HG03571 (cell line): ENCODE data around the gene UGT1A3.

Experiments used
- ATAC-seq: cut with Tn5 transposase; IDR thresholded peaks from one replicate; pipeline ENCODE4 v1.9.1; 2021; ENCODE audit not compliant: unreplicated experiment

Gene UGT1A3

GRCh38 chr2:233814056-233814835 lies 85.4 kb downstream of the UGT1A3 start:
- no peak for ATAC-seq

GRCh38 chr2:233815861-233816260 lies 87.0 kb downstream of the UGT1A3 start:
- ATAC-seq = no peak

GRCh38 chr2:233816334-233816733 lies 87.5 kb downstream of the UGT1A3 start:
- no peak for ATAC-seq

- no peak for ATAC-seq
These were observed 87.9 kb downstream of the UGT1A3 start for GRCh38 chr2:233816771-233817170.

- ATAC-seq = no peak
These were observed 88.6 kb downstream of the UGT1A3 start for GRCh38 chr2:233817361-233817911.

GRCh38 chr2:233817995-233818638 lies 89.3 kb downstream of the UGT1A3 start:
- no peak for ATAC-seq

- ATAC-seq = no peak
These were observed 90.1 kb downstream of the UGT1A3 start for GRCh38 chr2:233818639-233819621.

GRCh38 chr2:233819884-233820773 lies 91.3 kb downstream of the UGT1A3 start:
- ATAC-seq = no peak

GRCh38 chr2:233820774-233821105 lies 91.9 kb downstream of the UGT1A3 start:
- ATAC-seq = no peak

- no peak for ATAC-seq
These were observed 92.4 kb downstream of the UGT1A3 start for GRCh38 chr2:233821196-233821595.

- ATAC-seq = no peak
These were observed 92.9 kb downstream of the UGT1A3 start for GRCh38 chr2:233821709-233822100.

GRCh38 chr2:233822101-233822771 lies 93.4 kb downstream of the UGT1A3 start:
- no peak for ATAC-seq
